KMS-11 (cell line): ENCODE results near the gene CUL4A.

Source experiments
- H2AFZ ChIP-seq: fragments of 200-600 bp; sonication (generic); 2 replicates; pipeline ENCODE4 v1.6.1; 2016; ENCODE audit warnings: antibody characterized with exemption, mixed run types, low read depth
- H3K27ac ChIP-seq: fragments of 200-600 bp; sonication (generic); 2 replicates; pipeline ENCODE4 v1.6.1; 2016; ENCODE audit warnings: mild to moderate bottlenecking, mixed run types
- H3K27me3 ChIP-seq: fragments of 200-600 bp; sonication (generic); 2 replicates; pipeline ENCODE4 v1.6.1; 2017; ENCODE audit warnings: mild to moderate bottlenecking, low read depth, mixed run types, moderate library complexity; ENCODE audit not compliant: insufficient read depth
- H3K36me3 ChIP-seq: fragments of 200-600 bp; sonication (generic); 2 replicates; pipeline ENCODE4 v1.6.1; 2017; ENCODE audit warnings: mild to moderate bottlenecking, mixed run types; ENCODE audit not compliant: insufficient read depth
- H3K4me1 ChIP-seq: fragments of 200-600 bp; sonication (generic); 2 replicates; pipeline ENCODE4 v1.6.1; 2016; ENCODE audit warnings: mild to moderate bottlenecking, low read depth, mixed run types; ENCODE audit not compliant: poor library complexity, severe bottlenecking
- H3K4me2 ChIP-seq: fragments of 200-600 bp; sonication (generic); 2 replicates; pipeline ENCODE4 v1.7.0; 2016; ENCODE audit warnings: mild to moderate bottlenecking, mixed run types
- H3K4me3 ChIP-seq: fragments of 200-600 bp; sonication (generic); IDR thresholded peaks from 2 replicates; pipeline ENCODE4 v1.6.1; 2017; ENCODE audit warnings: low read depth, low read length, mixed read lengths; ENCODE audit not compliant: insufficient read depth
- H3K79me2 ChIP-seq: fragments of 200-600 bp; sonication (generic); 2 replicates; pipeline ENCODE4 v1.6.1; 2016; ENCODE audit warnings: low read depth, mixed run types; ENCODE audit not compliant: insufficient read depth
- H3K9ac ChIP-seq: fragments of 200-600 bp; sonication (generic); 2 replicates; pipeline ENCODE4 v1.6.1; 2016; ENCODE audit warnings: mild to moderate bottlenecking, mixed run types
- H4K20me1 ChIP-seq: fragments of 200-600 bp; sonication (generic); 2 replicates; pipeline ENCODE4 v1.6.1; 2016; ENCODE audit warnings: mild to moderate bottlenecking, mixed run types; ENCODE audit not compliant: insufficient read depth
- TF ChIP-seq, protein P1 (sequence below): fragments of 200-600 bp; sonication (generic); conservative IDR thresholded peaks from 2 replicates; pipeline ENCODE4 v1.6.1; 2017; ENCODE audit warnings: low read depth, mild to moderate bottlenecking, antibody characterized with exemption, low read length, moderate library complexity, mixed read lengths

CUL4A gene

GRCh38 chr13:113224486-113224885 lies 15.1 kb downstream of the CUL4A start:
- no peak overlapping the region for H2AFZ ChIP-seq
- H3K9ac ChIP-seq, result no peak overlapping the region
- no peaks in the 10 kb centered on the region for H4K20me1 ChIP-seq
- no peak overlapping the region for H3K4me2 ChIP-seq
- H3K4me1 ChIP-seq, result no peaks in the 10 kb centered on the region
- H3K27me3 ChIP-seq, result no peaks in the 10 kb centered on the region
- H3K36me3 ChIP-seq, result no peaks in the 10 kb centered on the region
- no peak overlapping the region for H3K27ac ChIP-seq
- TF ChIP-seq, protein P1, sequence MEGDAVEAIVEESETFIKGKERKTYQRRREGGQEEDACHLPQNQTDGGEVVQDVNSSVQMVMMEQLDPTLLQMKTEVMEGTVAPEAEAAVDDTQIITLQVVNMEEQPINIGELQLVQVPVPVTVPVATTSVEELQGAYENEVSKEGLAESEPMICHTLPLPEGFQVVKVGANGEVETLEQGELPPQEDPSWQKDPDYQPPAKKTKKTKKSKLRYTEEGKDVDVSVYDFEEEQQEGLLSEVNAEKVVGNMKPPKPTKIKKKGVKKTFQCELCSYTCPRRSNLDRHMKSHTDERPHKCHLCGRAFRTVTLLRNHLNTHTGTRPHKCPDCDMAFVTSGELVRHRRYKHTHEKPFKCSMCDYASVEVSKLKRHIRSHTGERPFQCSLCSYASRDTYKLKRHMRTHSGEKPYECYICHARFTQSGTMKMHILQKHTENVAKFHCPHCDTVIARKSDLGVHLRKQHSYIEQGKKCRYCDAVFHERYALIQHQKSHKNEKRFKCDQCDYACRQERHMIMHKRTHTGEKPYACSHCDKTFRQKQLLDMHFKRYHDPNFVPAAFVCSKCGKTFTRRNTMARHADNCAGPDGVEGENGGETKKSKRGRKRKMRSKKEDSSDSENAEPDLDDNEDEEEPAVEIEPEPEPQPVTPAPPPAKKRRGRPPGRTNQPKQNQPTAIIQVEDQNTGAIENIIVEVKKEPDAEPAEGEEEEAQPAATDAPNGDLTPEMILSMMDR, result no peak
- H3K4me3 ChIP-seq, result no peak overlapping the region
- H3K79me2 ChIP-seq, result peaks cover 23% of the 10 kb centered on the region

DNA sequence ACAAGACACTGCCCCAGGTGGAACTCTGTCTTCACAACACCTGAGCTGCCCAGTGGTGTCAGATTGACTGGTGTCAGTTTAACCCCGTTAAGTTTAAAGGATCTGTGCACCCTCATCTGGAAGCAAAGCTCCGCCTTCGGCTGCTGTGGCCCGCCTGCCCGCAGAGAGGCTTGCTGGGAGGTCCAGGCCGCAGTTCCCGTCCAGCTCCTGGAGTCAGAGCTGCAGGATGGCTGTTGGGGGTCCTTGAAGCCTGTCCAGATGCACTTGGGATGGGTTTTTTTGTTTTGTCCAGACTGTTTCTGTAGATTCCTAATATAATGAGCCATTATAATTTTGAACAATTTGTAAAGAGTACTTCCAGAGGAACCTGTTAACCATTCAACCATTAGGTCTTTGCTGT lies 16.1 kb downstream of the CUL4A start:
- Histone ChIP-seq H3K9ac (no peak overlapping the region), H3K27me3 (no peaks in the 10 kb centered on the region), H3K4me3 (no peak overlapping the region), H3K27ac (no peak overlapping the region), H3K79me2 (peaks cover 14% of the 10 kb centered on the region), H3K36me3 (no peaks in the 10 kb centered on the region), H3K4me1 (no peaks in the 10 kb centered on the region), H3K4me2 (no peak overlapping the region), H2AFZ (no peak overlapping the region), H4K20me1 (no peaks in the 10 kb centered on the region)
- TF ChIP-seq, protein P1, result no peak

GRCh38 chr13:113226873-113227450 lies 17.5 kb downstream of the CUL4A start:
- H3K27ac ChIP-seq, result no peak overlapping the region
- no peaks in the 10 kb centered on the region for H4K20me1 ChIP-seq
- TF ChIP-seq, protein P1, result no peak
- H3K4me2 ChIP-seq, result no peak overlapping the region
- H3K36me3 ChIP-seq, result no peaks in the 10 kb centered on the region
- H3K4me3 ChIP-seq, result no peak overlapping the region
- H3K27me3 ChIP-seq, result no peaks in the 10 kb centered on the region
- peaks cover under 1% of the 10 kb centered on the region for H3K79me2 ChIP-seq
- no peak overlapping the region for H2AFZ ChIP-seq
- H3K9ac ChIP-seq, result no peak overlapping the region
- H3K4me1 ChIP-seq, result no peaks in the 10 kb centered on the region

DNA sequence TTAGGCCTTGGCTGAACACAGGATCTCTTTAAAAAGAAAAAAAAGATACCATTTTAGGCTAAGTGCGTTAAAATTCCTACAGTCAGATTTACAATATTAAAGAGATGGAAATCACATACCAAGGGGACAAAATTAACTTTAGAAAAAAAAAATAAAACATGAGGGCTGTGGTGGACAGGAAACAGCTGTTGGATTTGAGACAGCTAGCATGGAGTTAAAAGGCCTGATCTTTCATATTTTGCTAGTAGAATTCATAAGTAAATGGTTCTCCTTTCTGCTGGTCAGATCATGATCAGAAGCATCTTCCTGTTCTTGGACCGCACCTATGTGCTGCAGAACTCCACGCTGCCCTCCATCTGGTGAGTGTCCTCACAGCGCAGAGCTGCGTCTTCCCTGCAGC lies 19.7 kb downstream of the CUL4A start:
- TF ChIP-seq, protein P1, result no peak
- H2AFZ ChIP-seq, result no peak overlapping the region
- H3K4me2 ChIP-seq, result no peak overlapping the region
- H3K79me2 ChIP-seq, result no peaks in the 10 kb centered on the region
- H4K20me1 ChIP-seq, result no peaks in the 10 kb centered on the region
- no peaks in the 10 kb centered on the region for H3K36me3 ChIP-seq
- no peak overlapping the region for H3K27ac ChIP-seq
- H3K4me1 ChIP-seq, result no peaks in the 10 kb centered on the region
- H3K9ac ChIP-seq, result no peak overlapping the region
- H3K4me3 ChIP-seq, result no peak overlapping the region
- no peaks in the 10 kb centered on the region for H3K27me3 ChIP-seq
